GM12891 (cell line): ENCODE results near the gene PPFIBP1.
"Not testable (repeated sequence)": the region's sequence is repeated elsewhere in the genome, so short reads cannot be mapped to it uniquely, and the experiment has no call there.

ENCODE experiments used
- DNase-seq: peaks from one replicate; pipeline ENCODE4 v3.0.0; 2011; ENCODE audit warnings: low spot score; ENCODE audit not compliant: insufficient read length
- FAIRE-seq: peaks from 2 replicates; lab custom pipeline; 2011; peaks lifted over from hg19 to GRCh38; lab: Jason Lieb, UNC
- PAX5 ChIP-seq: IDR thresholded peaks from 2 replicates; pipeline ENCODE4 v1.6.1; 2011; ENCODE audit warnings: low read length, moderate library complexity, mild to moderate bottlenecking; ENCODE audit not compliant: insufficient read depth, severe bottlenecking
- POLR2A ChIP-seq: IDR thresholded peaks from 2 replicates; pipeline ENCODE4 v1.6.1; 2011; ENCODE audit warnings: low read depth, low read length, control low read depth
- POLR2AphosphoS5 ChIP-seq: IDR thresholded peaks from 2 replicates; pipeline ENCODE4 v1.6.1; 2011; ENCODE audit warnings: low read depth, low read length, control low read depth
- POU2F2 ChIP-seq: IDR thresholded peaks from 2 replicates; pipeline ENCODE4 v1.6.1; 2011; ENCODE audit warnings: low read depth, mild to moderate bottlenecking, control low read depth, low read length, moderate library complexity
- SPI1 ChIP-seq: IDR thresholded peaks from 2 replicates; pipeline ENCODE4 v1.6.1; 2011; ENCODE audit warnings: low read depth, low read length, control low read depth
- TAF1 ChIP-seq: IDR thresholded peaks from 2 replicates; pipeline ENCODE4 v1.6.1; 2011; ENCODE audit warnings: low read depth, low read length, control low read depth

Gene PPFIBP1

DNA sequence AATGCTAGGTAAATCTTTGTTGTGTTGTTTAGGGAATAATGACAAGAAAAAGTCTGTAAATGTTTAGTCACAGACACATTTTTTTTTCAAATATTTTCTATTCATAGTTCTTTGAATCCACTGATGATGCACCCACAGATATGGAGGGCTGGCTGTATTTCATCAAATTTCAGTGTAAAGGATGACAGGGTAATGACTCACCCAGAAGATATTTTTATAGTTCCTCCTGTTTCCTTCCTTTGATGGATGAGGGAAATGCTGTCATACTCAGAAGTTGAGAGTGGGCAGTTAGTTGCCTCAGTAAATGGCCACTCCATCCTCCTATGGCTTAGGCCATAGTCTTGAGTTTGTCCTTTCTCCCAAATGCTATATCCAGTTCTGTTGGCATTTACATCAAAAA, 95.3 kb downstream of the PPFIBP1 start:
- no peak for TF ChIP-seq TAF1
- no peak for TF ChIP-seq POLR2A
- no peak for TF ChIP-seq PAX5
- no peak for TF ChIP-seq SPI1
- TF ChIP-seq POU2F2, result no peak
- DNase-seq (no peak), FAIRE-seq (no peak)

DNA sequence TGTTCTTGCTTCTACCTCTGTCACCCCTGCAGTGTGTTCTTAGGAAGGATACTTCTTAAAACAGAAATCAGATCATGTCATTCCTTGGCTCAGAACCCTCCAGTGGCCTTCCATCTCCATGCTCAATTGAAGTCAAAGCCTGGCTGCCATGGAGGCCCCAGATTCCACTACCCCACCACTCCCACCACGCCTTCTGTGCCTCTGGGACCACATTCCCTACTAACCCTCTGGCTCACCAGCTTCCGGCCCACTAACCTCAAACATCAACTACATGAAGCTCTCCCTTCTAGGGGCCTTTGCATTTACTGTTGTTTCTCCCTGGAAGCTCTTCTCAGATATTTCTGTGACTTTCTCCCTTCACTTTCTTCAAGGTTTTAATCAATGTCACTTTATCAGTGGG, 96.1 kb downstream of the PPFIBP1 start:
- TF ChIP-seq POLR2AphosphoS5 (no peak), TAF1 (no peak), POLR2A (no peak), SPI1 (no peak), POU2F2 (no peak), PAX5 (no peak)
- no peak for FAIRE-seq
- no peak for DNase-seq

DNA sequence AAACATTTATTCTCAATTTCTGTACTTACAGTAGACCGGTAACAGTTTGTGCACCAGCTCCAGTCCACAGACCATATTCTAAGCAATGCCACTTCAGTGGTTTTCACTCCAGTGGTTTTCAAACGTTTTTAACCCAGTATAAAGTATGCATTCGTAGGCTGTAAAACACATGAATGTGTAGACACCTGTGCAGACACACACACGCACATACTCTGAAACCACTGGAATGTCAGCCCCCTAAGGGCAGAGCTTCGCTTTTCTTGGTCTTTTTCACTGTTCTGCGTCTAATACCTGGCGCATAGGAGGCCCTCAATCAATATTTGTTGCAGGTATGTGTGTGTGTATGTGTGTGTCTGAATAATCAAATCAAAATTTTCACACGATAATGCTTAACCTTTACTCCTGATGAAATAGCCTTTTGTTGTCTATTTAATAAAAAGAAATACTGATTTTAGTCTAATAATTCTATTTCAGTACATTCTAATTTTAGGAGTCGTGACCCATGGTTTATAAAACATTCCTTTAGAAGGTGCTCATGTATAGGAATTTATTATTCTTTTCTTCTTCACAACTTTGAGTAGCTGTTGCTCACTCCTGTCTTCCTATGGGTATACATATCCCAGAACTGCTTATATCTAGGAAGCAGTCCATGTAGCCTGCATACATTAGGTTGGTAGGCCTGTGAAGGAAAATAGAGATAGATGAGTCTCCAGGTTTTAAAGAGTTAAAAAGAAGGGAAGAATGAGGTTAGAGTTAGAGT, 98.6 kb downstream of the PPFIBP1 start:
- FAIRE-seq, result no peak
- DNase-seq, result no peak
- TF ChIP-seq POLR2A (no peak), SPI1 (no peak), POLR2AphosphoS5 (no peak), PAX5 (no peak), TAF1 (no peak), POU2F2 (no peak)

DNA sequence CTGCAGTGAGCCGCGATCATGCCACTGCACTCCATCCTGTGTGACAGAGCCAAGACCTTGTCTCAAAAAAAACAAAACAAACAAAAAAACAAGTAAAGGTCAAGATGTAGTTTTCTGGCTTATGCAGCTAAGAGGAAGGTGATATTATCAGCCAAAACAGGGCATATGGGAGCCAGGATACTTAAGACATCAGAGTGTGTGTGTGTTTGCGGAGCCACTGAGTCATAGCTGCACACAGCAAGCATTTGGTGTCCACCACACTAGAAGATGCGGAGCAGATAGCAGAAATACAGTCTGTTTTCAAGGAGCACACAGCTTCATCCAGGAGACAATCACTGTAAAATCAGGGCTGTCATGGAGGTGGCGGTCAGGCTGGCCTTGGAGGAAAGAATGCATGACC, 99.6 kb downstream of the PPFIBP1 start:
- FAIRE-seq (no peak), DNase-seq (no peak)
- TF ChIP-seq PAX5 (no peak), SPI1 (no peak), POLR2AphosphoS5 (no peak), POU2F2 (no peak)

DNA sequence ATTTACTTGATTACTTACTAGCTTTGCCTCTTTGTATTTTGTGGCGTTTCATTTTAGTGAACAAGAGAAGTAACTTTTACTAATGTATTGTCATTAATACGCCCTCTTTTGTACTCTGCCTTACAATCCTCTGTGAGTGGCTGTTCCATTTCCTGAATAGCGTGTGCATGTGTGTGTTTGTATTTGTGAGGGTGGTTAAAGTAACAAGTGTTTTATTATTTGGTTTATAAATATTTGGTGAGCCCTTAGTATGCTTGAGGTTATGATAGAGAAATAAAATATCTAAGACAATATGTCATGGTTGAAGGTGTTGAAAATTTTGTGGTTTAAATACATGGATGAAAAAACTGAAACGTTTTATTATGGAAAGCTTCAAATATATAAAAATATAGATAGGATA, 100.6 kb downstream of the PPFIBP1 start:
- TF ChIP-seq POLR2A (no peak), SPI1 (no peak), PAX5 (no peak), POLR2AphosphoS5 (no peak), POU2F2 (no peak), TAF1 (no peak)
- FAIRE-seq (no peak), DNase-seq (no peak)

DNA sequence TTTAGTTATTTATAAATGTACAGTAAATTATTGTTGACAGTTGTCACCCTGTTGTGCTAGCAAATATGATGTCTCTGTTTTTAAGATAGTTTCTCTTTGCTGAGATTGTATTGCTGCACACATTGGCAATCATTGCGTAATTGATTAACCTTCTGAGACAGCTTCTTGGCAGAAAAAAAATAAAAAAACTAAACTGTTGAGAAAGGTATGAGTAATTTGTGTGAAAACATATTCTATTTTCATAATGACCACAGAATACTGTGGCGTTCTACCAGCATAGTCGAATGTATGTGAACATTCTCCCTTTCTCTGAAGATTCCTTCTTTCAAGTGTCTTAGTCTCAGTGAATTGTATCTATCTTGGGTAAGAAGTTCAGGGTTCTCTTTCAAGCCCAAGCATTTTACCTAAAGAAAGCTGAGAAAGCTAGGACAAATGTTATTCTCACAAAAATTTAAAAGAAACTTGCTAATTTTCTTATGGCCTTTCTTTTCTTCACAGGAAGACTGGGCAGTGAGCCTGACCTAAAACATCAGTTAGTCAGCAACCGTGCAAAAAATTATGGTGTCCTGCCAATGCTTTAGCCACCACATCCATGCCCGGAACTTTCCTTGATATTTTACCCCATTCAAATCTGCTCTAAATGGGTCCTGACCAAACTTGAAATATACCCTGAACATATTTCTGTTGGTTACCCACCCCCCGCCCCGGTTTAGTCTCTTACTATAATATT, 103.3 kb downstream of the PPFIBP1 start:
- peak; percentile 13 for FAIRE-seq
- no peak for TF ChIP-seq POLR2AphosphoS5
- TF ChIP-seq PAX5, result no peak
- no peak for TF ChIP-seq SPI1
- TF ChIP-seq POU2F2, result no peak
- no peak for TF ChIP-seq TAF1
- TF ChIP-seq POLR2A, result no peak
- DNase-seq, result no peak

DNA sequence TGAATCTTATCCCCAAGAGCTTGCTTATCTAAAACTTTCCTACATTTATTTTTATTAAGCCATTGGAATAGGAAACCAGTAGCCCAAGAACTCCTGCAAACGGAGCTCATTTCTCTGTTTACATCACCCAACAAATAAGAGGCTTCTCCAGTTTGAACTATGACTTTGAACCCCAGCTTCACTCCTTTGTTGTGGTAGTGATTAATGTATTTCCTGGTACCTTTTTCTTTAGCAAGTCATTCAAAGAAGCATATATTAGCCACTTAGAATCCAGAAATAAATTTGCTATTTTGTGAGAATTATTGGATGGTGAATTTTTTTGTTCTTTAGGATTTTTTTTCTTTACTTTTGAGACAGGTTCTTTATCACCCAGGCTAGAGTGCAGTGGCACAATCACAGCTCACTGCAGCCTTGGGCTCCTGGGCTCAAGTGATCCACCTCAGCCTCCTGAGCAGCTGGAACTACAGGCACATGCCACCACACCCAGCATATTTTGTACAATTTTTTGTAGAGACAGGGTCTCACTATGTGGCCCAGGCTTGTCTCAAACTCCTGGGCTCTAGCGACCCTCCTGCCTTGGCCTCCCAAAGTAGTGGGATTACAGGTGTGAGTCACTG, 104.0 kb downstream of the PPFIBP1 start:
- not testable (repeated sequence) for DNase-seq
- FAIRE-seq, result peak; percentile 28

DNA sequence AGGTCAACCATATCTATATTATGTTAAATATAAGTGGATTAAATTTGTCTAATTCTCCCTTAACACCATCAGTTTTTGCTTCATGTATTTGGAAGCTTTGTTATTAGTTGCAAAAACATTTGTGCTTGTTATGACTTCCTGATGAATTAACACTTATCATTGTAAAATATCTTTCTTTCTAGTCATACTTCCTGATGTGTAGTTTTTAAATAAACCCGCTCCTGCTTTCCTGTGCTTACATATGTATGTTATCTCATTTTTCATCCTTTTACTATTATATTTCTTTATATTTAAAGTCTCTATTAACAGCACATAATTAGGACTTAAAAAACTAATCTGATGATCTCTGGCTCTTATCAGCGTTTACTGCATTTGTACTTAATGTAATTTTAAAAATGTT, 106.2 kb downstream of the PPFIBP1 start:
- FAIRE-seq, result peak; percentile 50
- DNase-seq, result not testable (repeated sequence)

DNA sequence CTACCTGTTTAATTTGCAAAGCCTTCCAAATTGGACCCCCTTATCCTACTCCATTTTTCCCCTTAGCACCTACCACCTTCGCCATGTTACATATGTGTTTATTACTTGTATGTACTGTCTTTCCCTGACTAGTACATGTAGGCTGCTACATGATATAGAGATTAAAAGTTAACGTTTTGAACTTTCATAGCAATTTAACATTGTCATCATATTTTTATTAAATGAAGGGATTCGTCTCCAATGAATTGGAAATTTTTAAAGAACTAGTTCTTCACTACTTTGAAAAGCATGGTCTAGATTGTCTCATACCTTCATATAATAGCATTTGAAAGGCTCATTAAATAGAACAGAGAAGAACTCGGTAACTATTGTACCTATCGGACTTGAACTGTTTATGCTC, 107.4 kb downstream of the PPFIBP1 start:
- FAIRE-seq, result no peak
- no peak for TF ChIP-seq TAF1
- TF ChIP-seq SPI1, result no peak
- TF ChIP-seq PAX5, result no peak
- TF ChIP-seq POLR2AphosphoS5, result no peak
- TF ChIP-seq POU2F2, result no peak
- no peak for TF ChIP-seq POLR2A
- no peak for DNase-seq

DNA sequence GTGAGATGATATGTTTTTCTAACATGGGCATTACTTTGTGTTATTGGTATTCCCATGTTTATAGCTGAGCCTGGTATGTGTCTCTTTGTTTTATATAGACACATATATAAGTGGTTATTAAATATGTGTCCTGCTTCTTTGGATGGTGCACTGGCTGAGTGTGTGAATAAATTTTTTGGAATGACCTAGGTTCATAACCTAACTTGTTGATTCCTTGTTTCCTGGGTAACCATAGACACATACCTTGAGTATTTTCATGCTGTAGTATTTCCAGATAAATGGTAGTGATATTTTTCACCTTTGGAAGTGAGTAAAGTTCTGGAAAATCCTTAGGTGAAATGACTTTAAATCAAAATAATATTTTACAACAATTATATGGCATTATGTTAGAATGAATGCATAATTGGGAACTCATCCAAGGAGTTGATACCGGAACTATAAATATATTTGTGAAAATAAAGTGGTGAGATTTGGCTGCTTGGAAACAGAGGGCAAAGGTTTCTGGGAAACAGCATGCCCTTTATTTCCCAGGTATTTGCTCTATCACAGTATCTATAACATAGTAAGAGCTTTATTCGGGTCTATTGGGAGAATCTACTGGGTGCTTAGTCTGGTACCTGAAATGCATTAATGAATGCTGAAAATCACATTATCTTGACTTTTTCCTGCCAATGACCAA, 107.9 kb downstream of the PPFIBP1 start:
- FAIRE-seq (peak; percentile 23), DNase-seq (no peak)
- TF ChIP-seq SPI1 (no peak), POLR2A (no peak), POU2F2 (no peak), TAF1 (no peak), POLR2AphosphoS5 (no peak), PAX5 (no peak)
